ENCODE data around the gene SSNA1.

SSNA1 gene

DNA sequence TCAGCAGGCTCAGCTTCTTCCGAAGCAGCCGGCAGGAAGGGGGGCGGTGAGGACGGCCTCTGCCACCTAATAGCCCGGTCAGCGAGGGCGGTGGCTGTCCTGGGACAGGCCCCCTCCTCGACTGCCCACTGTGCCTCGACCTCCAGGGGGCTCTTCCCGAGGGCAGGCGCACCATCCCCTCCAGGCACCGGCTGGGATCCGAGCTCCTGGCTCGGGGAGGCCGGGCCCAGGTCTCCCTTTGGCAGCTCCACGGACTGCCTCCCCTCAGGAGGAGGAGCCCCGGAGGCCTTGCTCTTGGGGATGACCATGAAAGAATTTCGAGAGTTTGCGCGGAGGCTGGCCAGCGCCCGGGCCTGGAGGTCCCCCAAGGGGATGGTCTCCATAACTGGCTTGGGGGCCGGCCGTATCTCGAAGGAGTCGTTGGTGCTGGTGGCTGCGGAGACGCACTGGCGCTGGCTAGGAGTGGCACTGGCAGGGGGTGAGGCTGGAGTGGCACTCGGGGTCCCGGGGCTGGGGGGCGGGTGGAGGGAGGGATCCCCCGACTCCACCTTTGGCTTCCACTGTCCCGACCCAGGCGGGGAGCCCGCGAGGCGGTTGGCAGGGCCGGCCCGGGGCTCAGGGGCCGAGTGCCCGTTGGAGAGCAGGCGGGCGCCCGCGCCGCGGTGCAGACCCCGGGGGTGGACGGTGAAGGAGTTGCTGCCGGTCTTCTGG is 11.1 kb downstream of the SSNA1 start:
- FAIRE-seq (no peak), DNase-seq (ENCODE audit: low spot score) (no peak)

DNA sequence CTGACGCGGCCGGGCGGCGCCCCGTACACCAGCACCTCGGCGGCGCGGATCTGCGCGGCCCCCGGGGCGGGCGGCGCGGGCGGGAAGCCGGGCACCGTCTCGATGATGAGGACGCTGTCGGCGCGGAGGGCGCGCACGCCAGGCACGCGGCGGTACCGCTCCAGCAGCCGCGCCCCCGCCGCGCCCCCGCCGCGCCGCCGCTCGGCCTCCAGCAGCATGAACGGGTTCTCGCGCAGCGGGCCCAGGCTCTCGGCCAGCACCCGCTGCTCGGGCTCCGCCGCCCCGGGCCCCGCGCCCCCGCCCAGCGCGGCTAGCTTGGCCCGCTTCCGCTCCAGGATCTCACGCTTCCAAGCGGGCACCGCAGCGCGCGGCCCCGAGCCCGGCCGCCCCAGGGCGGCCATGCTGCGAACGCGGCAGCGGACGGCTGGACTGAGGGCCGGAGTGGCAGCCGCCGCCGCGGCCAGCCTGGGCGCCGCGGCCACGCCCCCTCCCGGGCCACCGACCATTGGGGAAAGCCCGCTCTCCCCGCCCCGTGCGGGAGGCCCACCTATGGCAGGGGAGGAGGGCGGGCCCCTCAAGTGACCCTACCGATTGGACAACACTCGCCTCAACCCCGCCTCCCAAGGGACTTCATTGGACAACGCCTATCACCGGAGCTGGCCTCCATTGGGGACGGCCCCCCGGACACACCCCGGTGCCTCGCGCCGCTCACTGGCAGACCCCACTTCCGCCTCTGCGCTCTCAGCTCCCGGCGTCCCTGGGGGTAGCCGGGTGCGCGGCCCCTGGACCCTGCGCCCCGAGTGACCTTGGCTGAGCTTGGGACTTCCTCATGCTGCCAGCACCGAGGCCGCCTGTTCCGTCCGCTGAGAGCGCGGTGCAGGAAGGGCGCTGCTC is 12.1 kb downstream of the SSNA1 start, which contains the start of gene TPRN:
TPRN (minus strand) TSS at position 431 of the 894 bp plus-strand sequence; CDS start at position 401, 30 bp downstream.
- DNase-seq (ENCODE audit: low spot score) (peak; percentile 97), FAIRE-seq (peak; percentile 83)

DNA sequence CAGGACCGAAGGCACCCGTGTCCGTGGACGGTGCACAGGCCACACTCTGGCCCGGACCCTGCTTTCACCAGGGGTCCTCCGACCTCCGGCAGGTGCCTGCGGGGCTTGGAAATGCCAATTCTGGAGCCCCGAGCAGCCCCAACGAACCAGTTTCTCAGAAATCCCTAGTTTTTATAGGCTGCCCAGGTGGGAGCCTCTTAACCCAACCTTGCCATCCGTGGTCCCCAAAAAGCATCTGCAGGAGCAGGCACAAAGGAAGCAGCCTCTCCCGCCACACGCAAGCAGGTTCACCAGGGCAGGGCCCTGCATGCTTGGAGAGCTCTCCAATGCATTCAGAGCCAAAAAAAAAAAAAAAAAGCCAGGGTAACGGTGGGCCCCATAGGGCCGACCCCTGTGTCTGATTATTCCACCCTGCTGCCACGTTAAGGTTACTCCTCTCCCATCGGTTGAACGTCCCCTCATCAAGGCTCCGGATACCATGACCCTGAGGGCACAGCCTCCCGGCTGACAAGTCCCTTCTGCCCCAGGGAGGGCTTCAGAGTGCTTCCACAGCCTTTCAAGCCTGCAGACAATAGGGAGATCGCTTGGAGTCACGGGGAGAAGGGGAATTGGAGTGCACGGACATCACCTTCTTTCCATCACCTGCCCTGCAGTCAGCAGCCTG is 12.9 kb downstream of the SSNA1 start:
- no peak for DNase-seq (ENCODE audit: low spot score)
- no peak for FAIRE-seq

DNA sequence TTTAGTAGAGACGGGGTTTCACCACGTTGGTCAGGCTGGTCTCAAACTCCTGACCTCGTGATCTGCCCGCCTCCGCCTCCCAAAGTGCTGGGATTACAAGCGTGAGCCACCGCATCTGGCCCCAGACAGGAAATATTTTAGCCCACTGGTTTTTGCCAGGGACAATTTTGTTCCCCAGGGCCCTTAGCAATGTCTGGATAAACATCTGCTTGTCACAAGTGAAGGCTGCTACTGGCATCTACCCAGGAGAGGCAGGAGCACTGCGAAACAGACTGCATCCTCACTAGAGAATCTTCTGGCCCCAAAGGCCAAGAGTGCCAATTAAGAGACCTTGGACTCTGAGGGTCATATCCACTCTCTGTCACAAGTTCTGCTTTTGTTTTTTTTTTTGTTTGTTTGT is 14.5 kb downstream of the SSNA1 start:
- FAIRE-seq, result no peak
- DNase-seq (ENCODE audit: low spot score), result no peak

DNA sequence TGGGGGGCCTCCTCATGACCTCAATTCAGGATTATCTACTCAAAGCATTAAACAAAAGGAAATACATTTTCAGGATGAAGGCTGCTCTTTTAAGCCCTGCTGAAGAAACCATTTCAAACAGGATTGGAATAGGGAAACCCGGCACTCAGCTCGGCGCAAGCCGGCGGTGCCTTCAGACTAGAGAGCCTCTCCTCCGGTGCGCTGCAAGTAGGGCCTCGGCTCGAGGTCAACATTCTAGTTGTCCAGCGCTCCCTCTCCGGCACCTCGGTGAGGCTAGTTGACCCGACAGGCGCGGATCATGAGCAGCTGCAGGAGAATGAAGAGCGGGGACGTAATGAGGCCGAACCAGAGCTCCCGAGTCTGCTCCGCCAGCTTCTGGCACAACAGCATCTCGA is 16.3 kb downstream of the SSNA1 start:
- DNase-seq (ENCODE audit: low spot score), result no peak
- no peak for FAIRE-seq

DNA sequence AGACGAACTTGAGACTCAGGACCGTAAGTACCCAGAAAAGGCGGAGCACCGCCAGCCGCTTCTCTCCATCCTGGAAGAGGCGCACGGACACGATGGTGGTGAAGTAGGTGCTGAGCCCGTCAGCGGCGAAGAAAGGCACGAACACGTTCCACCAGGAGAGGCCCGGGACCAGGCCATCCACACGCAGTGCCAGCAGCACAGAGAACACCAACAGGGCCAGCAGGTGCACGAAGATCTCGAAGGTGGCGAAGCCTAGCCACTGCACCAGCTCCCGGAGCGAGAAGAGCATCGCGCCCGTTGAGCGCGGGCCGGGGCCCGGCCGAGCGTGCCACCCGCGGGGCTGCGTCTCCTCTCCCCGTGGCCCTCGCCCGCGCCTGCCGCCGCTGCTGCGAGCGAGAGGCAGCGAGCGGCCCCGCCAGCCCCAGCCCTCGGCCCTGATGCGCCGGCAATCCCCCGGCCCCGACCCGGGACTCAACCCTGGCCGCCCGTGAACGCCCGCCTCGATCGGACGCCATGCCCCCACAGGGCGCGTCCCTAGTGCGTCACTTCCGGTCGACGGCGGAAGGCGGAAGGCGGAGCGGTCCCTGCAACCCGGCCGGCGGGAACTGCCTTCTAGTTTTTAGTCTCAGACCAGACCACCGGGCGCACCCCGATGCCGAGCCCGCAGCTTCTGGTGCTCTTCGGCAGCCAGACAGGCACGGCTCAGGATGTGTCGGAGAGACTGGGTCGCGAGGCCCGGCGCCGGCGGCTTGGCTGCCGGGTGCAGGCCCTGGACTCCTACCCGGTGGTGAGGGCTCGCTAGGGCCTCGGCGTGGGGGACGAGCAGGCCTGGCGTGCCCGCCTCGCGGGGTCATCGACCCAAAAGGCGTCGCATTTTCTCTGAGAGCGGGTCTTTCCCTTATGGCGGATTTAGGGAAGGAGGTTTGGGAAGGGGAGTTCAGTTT is 16.9 kb downstream of the SSNA1 start, which contains the start of the genes NDOR1 and TMEM203:
NDOR1 (plus strand) TSS at position 575 of the 944 bp plus-strand sequence; CDS start at position 653, 78 bp downstream.
TMEM203 (minus strand) TSS at position 523 of the 944 bp plus-strand sequence; CDS start at position 289, 234 bp downstream.
- peak; percentile 64 for DNase-seq (ENCODE audit: low spot score)

DNA sequence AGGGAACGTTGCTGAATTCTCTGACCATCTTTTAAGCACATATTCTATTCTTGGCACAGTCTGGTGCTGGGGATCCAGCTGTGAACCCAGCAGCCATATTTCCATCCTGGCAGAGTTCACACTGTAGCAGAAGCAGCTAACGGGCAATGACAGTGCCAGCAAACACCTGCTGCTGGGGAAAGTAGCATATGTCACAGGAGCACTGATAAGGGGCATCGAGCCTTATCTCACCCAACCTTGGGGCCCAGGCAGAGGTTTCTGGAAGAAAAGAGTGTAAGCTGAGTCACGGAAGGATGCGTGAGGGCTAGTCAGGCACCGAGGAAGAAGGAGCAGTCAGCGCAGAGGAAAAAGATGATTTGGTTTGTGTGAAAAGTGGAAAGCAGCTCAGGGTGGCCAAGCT is 18.1 kb downstream of the SSNA1 start:
- FAIRE-seq (no peak), DNase-seq (ENCODE audit: low spot score) (no peak)

More for the DNA sequence above, 16.9 kb downstream of the SSNA1 start, which contains the start of the genes NDOR1 and TMEM203:
- FAIRE-seq, result no peak

DNA sequence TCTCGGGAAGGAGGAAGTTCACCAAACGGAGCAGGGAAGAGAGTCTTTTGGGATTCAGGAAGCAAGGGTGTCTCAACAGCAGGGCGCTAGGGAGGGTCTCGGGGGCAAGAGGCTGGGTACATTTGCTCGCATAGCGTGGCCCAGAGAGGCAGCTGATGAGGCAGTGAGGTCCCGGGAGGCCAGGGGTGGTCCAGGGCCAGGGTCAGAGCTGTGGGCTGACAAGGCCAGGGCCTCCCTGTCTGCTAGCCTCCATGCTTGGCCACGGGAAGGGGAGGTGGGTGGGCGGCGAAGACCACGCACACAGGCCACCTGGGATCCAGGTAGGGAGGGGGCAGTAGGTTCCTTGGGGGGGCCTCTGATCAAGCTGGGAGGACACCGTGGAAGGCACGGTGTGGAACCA is 23.1 kb downstream of the SSNA1 start:
- DNase-seq (ENCODE audit: low spot score) (no peak), FAIRE-seq (no peak)

DNA sequence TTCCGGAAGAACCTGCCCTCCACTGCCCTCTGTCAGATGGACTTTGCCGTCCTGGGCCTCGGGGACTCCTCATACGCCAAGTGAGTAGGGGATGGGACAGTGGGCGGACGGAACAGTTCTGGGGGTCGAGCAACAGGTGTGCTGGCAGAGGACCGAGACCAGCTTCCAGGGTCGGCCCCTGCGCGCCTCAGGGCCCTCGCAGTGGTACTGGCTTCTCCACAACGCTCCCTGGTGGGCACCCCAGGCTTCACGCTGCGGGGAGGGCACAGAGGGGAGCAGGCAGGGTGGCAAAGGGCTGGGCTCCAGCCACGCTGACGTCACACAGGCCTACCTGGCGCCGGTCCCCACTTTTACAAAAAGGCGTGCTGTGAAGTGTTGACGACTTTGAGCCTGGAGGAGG is 24.0 kb downstream of the SSNA1 start:
- DNase-seq (ENCODE audit: low spot score), result no peak
- no peak for FAIRE-seq

DNA sequence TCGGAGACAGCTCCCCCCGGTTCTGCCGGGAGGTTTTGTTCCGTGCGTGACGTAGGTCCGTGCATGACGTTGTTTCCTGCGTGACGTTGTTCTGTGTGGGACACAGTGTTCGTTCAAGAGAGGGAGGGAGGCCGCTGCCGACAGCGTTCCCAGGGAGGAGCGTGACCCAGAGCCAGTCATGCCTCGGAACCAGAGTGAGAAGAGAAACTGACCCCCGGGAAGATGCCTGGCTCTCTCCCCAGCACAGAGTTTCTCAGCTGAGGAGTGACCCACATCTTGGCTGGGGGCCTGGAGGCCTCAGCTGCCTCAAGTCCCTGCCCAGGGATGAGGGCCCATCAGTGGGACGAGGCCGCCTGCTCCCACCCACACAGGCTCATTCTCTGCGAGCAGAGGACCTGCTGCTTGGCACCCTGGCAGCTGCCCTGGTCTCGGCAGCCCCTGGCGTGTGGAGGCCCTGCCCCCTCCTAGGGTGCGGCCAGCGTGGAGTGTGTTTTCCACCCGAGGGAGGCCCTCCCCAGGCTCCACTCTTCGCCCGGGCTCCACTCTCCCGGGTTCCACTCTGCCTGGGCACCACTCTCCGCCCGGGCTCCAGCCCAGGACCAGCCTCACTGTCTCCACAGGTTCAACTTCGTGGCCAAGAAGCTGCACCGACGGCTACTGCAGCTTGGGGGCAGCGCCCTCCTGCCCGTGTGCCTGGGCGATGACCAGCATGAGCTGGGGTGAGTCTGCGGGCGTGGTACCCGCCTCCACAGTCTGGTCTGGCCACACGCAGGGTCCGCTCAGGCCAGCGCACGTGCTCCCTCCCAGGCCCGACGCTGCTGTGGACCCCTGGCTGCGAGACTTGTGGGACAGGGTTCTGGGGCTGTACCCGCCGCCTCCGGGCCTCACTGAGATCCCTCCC is 24.9 kb downstream of the SSNA1 start:
- DNase-seq (ENCODE audit: low spot score), result no peak
- FAIRE-seq, result no peak

DNA sequence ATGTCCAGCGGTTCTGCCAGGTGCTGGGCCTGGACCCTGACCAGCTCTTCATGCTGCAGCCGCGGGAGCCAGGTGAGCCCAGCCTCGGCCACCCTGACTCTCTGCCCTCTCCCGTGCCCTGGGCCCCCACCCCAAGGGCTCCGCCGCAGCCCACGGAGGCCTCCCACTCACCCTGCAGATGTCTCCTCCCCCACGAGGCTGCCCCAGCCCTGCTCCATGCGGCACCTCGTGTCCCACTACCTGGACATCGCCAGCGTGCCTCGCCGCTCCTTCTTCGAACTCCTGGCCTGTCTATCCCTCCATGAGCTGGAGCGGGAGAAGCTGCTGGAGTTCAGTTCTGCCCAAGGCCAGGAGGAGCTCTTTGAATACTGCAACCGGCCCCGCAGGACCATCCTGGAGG is 26.1 kb downstream of the SSNA1 start:
- DNase-seq (ENCODE audit: low spot score) (no peak), FAIRE-seq (no peak)

DNA sequence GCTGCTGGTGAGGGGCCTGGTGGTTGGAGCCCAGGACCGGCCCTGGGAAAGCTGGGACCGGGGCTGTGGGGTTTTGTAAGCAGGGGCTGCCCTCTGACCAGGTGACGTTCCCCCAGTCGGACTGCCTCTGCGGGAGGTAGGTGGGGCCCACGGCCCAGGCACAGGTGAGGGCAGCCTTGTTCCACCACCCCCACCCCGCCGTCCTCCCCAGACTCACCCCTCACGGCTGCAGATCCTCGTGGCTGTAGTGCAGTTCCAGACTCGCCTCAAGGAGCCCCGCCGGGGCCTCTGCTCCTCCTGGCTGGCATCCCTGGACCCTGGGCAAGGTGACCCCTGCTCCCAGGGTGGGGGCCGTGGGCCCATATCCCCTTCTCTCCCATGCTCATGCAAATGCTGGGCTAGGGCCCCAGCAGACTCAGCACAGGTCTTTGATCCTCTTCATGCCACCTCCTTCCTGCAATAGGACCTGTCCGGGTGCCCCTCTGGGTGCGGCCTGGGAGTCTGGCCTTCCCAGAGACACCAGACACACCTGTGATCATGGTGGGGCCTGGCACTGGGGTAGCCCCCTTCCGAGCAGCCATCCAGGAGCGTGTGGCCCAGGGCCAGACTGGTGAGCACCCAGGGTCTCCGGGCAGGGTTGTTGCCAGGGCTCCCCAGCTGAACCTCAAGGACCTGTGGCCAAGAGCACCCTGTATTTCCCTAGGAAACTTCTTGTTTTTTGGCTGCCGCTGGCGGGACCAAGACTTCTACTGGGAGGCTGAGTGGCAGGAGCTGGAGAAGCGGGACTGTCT is 26.9 kb downstream of the SSNA1 start:
- FAIRE-seq (no peak), DNase-seq (ENCODE audit: low spot score) (no peak)

DNA sequence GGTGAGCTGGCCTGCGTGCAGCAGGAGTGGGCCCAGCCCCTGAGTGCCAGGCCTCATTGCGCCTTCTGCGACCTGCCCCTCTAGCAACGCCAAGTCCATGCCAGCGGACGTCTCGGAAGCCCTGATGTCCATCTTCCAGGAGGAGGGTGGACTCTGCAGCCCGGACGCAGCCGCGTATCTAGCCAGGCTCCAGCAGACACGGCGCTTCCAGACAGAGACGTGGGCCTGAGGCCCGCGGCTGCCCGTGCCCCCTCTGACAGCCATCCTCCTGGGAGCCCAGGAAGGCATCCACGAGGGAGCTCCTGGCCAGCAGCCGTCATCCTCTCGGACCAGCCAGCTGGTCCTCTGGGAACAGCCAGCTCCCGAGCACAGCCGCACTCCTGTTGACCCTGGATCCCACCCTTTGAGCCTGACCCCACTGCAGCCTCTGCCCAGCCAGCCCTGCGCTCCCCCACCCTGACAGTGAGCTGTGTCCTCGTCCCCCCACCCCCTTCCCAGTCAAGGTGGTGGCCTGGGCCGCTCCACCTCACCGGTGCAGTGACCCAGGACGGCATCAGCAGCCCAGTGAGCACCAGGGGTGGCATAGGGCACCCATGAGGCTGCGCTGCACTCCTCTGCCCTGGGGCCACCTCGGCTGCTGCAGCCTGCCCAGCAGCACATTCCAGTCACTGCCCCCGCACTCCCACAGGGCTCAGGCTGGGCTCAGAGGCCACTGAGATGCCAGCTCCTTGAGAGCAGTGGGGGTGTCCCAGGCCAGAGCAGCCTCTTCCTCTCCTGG is 27.9 kb downstream of the SSNA1 start:
- FAIRE-seq (no peak), DNase-seq (ENCODE audit: low spot score) (no peak)

DNA sequence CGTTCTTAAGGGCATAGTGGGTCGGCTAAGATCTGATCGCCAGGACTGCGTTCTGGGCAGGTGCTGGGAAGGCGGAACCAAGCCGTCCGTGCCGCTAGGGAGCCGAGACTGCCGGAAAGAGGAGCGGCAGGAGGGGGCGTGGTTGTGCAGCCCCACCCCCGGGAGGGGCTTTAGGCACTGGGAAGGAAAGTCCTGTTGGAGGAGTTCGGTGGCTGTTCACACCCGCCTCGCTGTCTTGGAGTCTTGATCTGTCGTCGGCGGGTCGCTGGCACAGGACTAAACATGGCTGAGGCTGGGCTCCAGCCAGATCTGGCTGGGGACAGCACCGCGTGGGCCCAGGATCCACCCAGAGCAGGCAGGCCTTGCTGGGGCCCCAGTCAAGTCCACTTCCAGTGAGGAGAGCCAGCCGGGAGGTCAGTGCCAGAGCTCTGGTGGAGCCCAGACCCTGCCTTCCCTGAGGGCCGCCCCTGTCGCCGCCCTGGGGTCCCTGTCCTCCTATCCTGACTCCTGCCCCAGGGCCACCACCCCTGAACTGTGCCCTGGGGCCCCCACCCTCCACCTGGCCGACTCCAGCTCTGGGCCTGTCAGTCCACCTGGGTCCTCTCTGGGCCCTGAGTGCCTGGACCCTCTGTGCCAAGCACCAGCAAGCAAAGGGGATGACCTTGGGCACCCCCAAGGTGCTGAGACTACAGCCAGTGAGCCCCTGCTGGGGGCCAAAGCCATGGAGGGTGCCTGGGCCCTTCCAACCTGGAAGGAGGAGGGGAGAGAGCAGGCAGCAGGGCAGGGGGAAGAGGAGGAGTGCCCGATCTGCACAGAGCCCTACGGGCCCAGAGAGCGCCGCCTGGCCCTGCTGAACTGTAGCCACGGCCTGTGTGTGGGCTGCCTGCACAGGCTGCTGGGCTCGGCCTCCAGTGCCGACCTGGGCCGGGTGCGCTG is 29.1 kb downstream of the SSNA1 start:
- DNase-seq (ENCODE audit: low spot score) (no peak), FAIRE-seq (no peak)

DNA sequence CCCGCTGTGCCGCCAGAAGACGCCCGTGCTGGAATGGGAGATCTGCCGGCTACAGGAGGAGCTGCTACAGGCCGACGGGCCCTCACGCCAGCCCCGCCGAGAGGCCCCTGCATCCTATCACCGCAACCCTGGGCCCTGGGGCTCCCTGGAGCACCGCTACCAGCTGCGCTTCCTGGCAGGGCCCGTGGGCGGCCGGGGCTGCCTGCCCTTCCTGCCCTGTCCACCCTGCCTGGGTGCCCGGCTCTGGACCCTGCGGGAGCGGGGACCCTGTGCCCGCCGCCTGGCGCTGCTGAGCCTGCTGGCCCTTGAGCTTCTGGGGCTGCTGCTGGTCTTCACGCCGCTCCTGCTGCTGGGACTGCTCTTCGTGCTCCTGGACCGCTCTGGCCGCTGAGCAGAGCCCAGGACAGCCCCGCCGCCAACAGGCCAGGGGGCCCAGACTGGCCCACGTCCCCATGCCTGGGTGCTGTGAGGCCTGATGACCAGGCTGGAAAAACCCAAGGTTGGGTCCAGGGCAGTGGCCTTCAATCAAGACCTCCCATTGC is 29.8 kb downstream of the SSNA1 start:
- DNase-seq (ENCODE audit: low spot score), result no peak
- FAIRE-seq, result no peak

DNA sequence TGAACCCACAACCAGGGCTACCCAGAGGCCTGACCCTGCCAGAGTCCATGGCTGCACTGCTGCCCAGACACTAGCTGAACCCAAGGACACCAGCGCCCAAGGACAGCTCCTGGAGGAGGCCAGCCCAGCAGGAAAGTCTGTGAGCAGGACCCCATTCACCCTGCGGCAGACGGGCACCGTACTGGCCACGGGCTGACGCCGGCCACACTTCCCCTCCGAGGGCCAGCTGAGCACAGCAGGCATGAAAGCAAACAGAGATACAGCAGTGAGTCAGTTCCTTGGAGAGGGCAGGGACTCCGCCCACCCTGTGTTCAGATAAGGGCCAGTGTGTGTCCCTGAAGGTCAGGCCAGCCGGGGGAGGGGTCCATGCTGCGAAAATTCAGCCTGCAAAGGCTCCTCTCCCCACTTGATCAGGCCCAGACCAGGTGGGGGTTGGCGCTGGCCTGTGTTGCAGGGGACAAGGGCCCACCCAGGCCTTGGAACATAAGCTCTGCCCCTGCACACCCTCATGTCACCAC is 30.3 kb downstream of the SSNA1 start:
- FAIRE-seq, result peak; percentile 62
- peak; percentile 82 for DNase-seq (ENCODE audit: low spot score)
